ENCODE data around the gene PAEP.

The PAEP gene

DNA sequence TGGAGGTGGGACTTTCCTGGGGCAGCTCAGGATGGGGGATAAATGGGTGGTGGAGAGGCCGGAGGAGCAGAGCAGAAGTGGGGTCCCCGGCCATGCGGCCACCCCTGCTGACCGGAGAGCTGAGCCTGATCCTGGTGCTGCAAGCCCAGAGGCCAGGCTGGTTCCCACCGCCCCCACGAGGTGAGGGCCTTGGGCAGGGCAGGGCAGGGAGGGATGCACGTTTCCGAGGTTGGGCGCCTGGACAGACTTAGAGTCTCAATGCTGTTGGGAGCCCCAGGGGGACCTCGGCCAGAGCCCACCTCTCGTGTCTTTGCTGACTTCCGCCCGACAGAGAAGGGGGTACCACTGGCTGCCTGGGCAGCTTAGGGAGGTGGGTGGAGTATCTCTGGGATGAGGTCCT, 10.1 kb upstream of the PAEP start:
- no peak for DNase-seq

DNA sequence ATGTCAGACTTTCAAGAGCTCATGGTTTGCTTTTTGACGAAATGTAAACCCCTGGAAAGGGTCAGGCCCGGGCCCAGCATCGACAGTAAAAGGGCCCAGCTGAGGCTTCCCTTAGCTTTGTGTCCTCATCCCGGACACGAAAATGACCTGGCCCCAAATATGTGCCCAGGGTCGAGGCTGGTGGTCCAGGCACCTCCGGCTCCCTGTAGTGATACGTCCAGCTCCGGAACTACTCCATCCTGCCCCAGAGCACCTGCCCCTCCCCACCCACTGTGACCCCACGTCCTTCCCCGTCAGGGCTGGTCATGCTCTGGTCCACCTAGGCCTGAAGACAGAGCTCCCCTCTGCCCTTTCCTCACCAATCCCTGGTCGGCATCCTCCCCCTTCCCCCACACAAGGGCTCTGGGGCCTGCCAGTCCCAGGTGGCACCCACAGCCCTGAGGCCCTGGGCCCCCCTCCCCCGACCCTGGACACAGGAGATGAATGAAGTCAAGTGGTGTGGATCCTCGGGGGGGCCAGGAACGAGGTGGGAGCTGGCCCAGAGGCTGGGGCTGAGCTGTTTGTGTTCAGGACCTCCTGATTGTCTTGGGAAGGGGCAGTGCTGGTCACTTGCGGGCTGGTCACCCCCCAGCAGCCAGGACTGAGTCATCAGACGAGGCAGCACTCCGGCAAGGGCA, 9.4 kb upstream of the PAEP start:
- DNase-seq = no peak

- DNase-seq = no peak
Observed at GRCh38 chr9:135552698-135553171, 8.8 kb upstream of the PAEP start.

- no peak for DNase-seq
Observed at GRCh38 chr9:135554718-135555117, 6.8 kb upstream of the PAEP start.

DNA sequence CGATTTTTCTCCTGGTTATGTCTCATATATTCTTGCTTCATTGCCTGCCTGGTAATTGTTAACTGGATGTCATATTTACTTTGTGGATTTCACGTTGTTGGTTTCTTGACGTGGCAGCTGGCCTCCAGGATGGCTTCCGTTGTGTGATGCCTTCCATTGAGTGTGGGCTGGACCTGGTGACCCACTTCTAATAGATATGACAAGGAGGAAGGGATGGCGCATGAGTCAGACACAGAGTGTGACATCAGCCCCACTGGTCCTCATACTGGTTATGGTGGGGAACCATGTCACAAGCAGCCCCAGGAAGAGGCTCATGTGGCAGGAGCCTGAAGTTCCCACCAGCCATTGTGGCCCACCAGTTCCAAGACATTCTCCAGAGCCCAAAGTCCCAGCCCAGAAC, 6.4 kb upstream of the PAEP start:
- DNase-seq = no peak

DNA sequence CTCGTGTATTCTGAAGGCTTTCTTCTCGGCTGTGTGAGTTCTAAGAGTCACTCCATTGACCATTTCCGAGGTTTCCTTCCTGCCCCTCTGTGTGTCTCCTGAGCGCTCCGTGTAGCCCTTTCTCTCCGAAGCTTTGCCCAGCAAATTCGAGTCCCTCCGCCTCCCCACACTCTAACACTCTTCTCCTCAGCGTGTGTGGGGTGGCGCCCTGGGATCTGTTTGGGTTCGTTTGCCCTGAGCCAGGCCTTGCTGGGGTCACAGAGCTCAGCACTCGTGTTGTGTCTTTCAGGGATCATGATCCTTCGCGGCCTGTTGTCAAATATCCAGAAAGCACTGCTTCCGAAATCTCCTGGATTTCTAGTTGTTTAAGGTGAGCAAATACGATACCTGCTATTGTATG, 5.6 kb upstream of the PAEP start:
- no peak for DNase-seq

- no peak for DNase-seq
Observed at GRCh38 chr9:135559606-135560005, 1.9 kb upstream of the PAEP start.

GRCh38 chr9:135562235-135562745, 734 bp downstream of the PAEP start:
- no peak for DNase-seq

DNA sequence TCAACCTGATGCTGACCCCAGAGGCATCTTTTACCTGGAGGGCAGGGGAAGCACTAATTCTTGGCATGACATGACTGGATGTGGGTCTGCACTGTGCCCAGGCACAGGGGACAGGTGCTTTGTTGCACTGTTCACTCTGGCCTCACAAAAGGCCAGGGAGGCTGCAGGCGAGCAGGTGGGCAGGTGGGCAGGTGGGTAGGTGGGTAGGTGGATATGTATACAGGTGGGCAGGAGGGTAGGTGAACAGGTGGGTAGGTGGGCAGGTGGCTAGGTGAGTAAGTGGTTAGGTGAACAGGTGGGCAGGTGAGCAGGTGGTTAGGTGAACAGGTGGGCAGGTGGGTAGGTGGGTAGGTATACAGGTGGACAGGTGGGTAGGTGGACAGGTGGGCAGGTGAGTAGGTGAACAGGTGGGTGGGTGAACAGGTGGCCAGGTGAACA, 1.5 kb downstream of the PAEP start:
- DNase-seq = no peak

DNA sequence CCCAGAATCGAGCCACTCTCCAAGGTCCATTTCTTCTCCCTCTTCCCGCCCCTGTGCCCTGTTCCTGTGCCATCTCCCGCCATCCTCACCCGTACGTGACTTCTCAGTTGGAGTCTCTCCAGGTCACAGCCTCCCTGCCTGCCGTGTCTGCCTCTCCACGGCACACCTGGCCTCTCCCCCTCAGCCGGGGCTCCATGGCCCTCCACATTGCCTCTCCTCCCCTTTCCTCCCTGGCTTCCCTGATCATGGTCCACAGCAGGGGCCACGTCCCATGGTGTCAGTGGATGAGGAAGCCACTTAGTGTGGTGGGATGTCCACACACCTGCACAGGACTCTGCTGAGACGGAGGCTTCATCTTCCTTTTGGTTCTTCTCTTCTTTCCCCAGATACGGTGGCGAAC, 2.3 kb downstream of the PAEP start:
- no peak for DNase-seq

GRCh38 chr9:135565141-135565628, 3.6 kb downstream of the PAEP start:
- DNase-seq = no peak

- no peak for DNase-seq
Observed at GRCh38 chr9:135565636-135566035, 4.1 kb downstream of the PAEP start.

DNA sequence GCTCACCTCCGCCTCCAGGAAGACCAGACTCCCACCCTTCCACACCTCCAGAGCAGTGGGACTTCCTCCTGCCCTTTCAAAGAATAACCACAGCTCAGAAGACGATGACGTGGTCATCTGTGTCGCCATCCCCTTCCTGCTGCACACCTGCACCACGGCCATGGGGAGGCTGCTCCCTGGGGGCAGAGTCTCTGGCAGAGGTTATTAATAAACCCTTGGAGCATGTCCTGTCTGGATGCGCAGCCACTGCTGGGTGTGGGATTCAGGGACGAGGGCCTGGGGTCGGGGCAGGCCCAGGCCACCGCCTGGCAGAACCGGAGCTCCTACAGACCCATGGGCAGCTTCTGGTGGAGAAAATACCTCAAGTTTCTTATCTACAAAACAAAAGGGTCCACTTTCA, 5.0 kb downstream of the PAEP start:
- DNase-seq = no peak

GRCh38 chr9:135567311-135567710, 5.8 kb downstream of the PAEP start:
- no peak for DNase-seq

GRCh38 chr9:135568026-135568425, 6.5 kb downstream of the PAEP start:
- no peak for DNase-seq

DNA sequence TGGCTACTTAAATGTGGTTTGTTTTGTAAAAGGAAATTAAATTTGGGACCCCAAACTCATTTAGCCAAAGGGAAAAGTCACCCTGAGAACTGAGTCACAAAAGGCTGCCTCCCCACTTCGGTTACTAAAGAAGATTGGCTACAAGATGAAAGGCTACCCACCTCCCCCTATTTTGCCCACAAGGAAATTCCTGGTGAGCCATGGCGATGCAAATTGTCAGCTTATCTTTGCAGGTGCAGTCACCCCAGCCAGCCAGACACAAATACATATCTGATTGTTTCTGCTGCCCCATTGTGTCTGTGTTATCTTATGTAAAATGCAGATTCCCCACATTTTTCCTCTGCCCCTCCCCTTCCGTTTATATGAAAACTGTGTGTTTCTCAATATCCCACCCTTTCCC, 8.9 kb downstream of the PAEP start:
- no peak for DNase-seq

DNA sequence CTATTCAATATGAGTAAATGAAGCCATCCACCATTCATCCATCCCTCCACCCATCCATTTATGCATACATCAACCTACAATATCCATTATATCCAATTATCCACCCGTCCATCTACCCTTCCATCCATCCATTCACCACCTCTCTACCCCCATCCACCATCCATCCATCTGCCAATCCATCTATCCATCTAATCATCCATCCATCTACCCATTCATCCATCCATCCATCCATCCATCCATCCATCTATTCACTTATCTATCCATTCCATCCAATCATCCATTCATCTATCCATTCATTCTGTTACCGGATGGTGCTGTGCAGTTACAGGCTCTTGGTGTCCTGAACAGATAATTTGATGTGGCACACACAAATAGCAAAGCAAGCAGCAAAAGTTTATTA, 10.7 kb downstream of the PAEP start:
- no peak for DNase-seq

GRCh38 chr9:135573124-135573523, 11.6 kb downstream of the PAEP start:
- DNase-seq = no peak

GRCh38 chr9:135574331-135574730, 12.8 kb downstream of the PAEP start:
- no peak for DNase-seq

- no peak for DNase-seq
Observed at GRCh38 chr9:135574943-135575342, 13.4 kb downstream of the PAEP start.

- DNase-seq = no peak
Observed at GRCh38 chr9:135575995-135576631, 14.6 kb downstream of the PAEP start.

GRCh38 chr9:135577256-135577655, 15.7 kb downstream of the PAEP start:
- no peak for DNase-seq

DNA sequence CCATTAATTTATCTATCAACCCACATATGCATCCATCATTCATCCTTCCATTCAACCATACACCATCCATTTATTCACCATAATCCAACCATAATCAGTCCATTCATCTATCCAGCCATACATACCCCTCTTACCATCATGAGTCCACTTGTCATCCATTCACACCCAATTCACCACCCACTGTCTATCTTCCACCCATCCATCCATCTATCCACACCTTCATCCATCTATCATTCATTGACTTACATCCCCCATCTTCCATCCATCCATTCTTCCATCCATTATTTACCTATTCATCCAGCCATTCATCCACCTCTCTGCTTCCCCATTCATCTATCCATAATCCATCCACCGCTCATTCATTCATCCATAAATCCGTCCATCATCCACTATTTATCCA, 17.8 kb downstream of the PAEP start:
- no peak for DNase-seq

- no peak for DNase-seq
Observed at GRCh38 chr9:135579889-135580660, 18.5 kb downstream of the PAEP start.
